Measurements from ENCODE around the gene STK32C.

DNA sequence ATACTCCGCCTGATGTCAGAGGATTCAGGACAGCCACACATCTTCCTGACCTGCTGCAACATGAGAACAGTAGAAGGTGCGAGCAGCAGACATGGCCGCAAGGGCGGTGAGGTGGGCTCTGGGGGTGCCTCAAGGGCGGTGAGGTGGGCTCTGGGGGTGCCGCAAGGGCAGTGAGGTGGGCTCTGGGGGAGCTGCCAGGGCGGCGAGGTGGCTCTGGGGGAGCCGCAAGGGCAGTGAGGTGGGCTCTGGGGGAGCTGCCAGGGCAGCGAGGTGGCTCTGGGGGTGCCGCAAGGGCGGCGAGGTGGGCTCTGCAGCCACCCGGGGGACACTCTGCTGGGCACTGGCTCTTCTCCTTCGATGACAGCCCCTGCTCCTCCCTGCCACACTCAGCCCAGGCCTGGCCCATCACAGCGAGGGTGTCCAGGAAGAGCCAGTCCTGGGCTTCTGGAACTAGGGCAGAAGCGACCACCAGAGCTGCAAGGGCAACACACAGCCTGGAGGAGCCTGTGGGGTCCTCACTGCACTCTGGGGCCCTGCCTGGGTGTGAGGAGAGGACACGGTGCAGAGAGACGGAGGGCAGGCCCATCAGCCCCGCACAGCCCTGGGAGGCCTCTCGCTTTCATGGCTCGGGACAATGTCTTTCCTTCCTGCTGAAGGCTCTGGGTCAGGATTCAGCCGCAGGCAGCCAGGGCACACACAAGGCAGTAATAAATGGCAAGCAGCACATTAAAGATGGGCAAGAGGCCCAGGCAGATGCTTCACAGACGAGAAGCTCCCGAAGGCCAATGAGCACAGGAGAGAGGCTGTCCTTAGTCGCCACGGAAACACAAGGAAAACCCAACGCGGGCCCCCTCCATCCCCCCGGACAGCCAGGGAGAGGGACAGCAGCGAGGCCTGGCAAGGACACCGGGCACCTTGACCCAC, 42.5 kb downstream of the STK32C start:
- TF ChIP-seq POLR2A (IDR thresholded peaks at IDR 0.05; ENCODE audit: low read depth, low read length) (no peak), TAF1 (IDR thresholded peaks at IDR 0.05; ENCODE audit: low read depth, low read length) (no peak), POLR2AphosphoS5 (IDR thresholded peaks at IDR 0.05; ENCODE audit: low read depth, low read length) (no peak), SPI1 (IDR thresholded peaks at IDR 0.05; ENCODE audit: low read depth, low read length) (no peak)
